Measurements from ENCODE around the gene WASHC2A. TPM values are rescaled to one million over a fixed set of nuclear protein-coding genes. Genes with fewer than 3 reads are reported as not detected.
"Not testable (repeated sequence)": the region's sequence is repeated elsewhere in the genome, so short reads cannot be mapped to it uniquely, and the experiment has no call there.

WASHC2A gene
- total and polyA plus RNA-seq, 2 donors (not counting 1 experiment from before 2014, with no cell fraction given), result 21.2 to 66.5 TPM

DNA sequence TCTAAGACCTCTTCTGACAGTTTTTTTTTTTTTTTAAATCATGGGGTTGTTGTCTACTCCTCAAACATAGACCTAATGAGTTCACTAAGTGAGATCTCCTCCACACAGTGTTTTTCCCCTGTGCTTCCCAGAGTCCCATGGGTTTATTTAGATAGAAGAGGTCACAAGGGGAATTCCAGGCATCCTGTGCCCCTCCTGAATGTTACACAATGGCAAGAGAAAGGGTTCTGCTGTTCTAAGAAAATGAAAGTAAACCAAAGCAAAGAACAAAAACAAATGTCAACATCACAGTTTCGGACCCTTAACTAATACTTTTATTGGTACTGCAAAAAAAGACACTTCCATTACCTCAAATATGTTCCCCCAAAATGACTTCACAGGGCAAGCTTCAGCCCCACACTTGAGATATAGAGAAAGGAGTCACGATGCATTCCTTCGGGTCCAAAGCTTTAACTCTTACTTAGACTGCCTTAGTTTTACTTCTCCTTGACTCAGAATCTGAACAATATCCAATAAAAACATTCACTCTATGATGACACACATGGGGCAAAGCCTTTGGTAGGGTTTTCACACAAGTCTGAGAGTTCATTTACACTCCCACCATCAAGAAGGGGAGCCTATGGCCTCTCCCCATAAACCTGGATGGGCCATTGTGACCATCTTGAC is 15.6 kb upstream of the WASHC2A start:
- H3K4me1 Mint-ChIP-seq; CTCF ChIA-PET; DNase-seq; H3K79me2 ChIP-seq (ENCODE audit: control insufficient read depth, insufficient read depth, low read length); H3K27ac Mint-ChIP-seq; H3K9me3 ChIP-seq (ENCODE audit: control extremely low read depth in 1 of 3, control insufficient read depth in 2 of 3, insufficient read depth in 1 of 3, low read length in 2 of 3); H3K9me3 Mint-ChIP-seq (ENCODE audit: insufficient read depth); H3K4me2 ChIP-seq (replicated peaks; ENCODE audit: low read depth, low read length, poor library complexity, severe bottlenecking); H3K36me3 ChIP-seq (replicated peaks in 1 of 2; ENCODE audit: control extremely low read depth in 1 of 2, control insufficient read depth in 1 of 2, extremely low read depth in 1 of 2, insufficient read depth in 2 of 2, low read length in 1 of 2); H3K4me1 ChIP-seq (ENCODE audit: control insufficient read depth in 2 of 2, insufficient read depth in 2 of 2, low read length in 2 of 2); H3K9ac ChIP-seq (ENCODE audit: low read length); H2AFZ ChIP-seq (ENCODE audit: insufficient read depth, low read depth, low read length, poor library complexity, severe bottlenecking); H3K4me3 Mint-ChIP-seq; POLR2A ChIA-PET; H3K4me3 ChIP-seq (ENCODE audit: control extremely low read depth in 1 of 5, extremely low read depth in 1 of 5, insufficient read depth in 1 of 5, low read depth in 2 of 5, low read length in 4 of 5); H3K27ac ChIP-seq (ENCODE audit: low read length in 2 of 2); H3K27me3 Mint-ChIP-seq; H3K27me3 ChIP-seq (replicated peaks in 1 of 4; ENCODE audit: control extremely low read depth in 1 of 4, control insufficient read depth in 3 of 4, insufficient read depth in 4 of 4, low read length in 3 of 4); intact Hi-C loops (cut with micrococcal nuclease); H4K20me1 ChIP-seq (ENCODE audit: control insufficient read depth, insufficient read depth, low read length, poor library complexity, severe bottlenecking); ATAC-seq (ENCODE audit: low read depth): not testable (repeated sequence)
- WGBS (ENCODE audit: insufficient coverage), result 100% methylated on average over 2 of the region's 3 CpGs

DNA sequence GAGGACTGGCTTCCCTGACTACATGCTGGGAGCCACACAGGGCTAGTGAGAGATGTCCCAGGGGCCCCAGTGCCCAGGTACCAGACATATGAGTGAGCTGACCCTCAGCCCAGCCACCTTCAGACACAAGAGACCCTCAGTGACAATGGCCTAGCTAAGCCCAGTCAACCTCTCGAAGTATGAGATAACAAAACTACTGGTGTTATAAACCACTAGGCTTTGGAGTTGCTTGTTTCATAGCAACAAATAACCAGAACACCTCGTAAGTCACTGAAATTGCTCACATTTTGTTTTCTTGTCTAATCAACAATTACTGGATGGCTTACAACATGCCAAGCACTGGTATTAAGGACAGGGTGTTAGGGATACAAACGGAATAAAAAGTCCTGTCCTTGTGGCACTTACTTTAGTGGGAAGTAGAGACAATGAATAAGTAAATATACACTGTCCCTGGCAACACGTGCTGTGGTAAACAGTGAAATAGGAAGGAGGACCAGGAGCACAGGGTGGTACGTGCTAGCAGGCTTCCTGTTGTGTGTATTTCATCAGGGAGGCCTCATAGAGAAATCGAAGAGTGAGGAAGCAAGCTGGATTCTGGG is 14.9 kb upstream of the WASHC2A start:
- intact Hi-C loops (cut with micrococcal nuclease); H3K27me3 Mint-ChIP-seq; H3K27me3 ChIP-seq (replicated peaks in 1 of 4; ENCODE audit: control extremely low read depth in 1 of 4, control insufficient read depth in 3 of 4, insufficient read depth in 4 of 4, low read length in 3 of 4); CTCF ChIA-PET; H3K27ac ChIP-seq (ENCODE audit: low read length in 2 of 2); H3K27ac Mint-ChIP-seq; H2AFZ ChIP-seq (ENCODE audit: insufficient read depth, low read depth, low read length, poor library complexity, severe bottlenecking); H3K4me1 Mint-ChIP-seq; H3K79me2 ChIP-seq (ENCODE audit: control insufficient read depth, insufficient read depth, low read length); H3K9ac ChIP-seq (ENCODE audit: low read length); H3K9me3 Mint-ChIP-seq (ENCODE audit: insufficient read depth); H4K20me1 ChIP-seq (ENCODE audit: control insufficient read depth, insufficient read depth, low read length, poor library complexity, severe bottlenecking); DNase-seq; H3K36me3 ChIP-seq (replicated peaks in 1 of 2; ENCODE audit: control extremely low read depth in 1 of 2, control insufficient read depth in 1 of 2, extremely low read depth in 1 of 2, insufficient read depth in 2 of 2, low read length in 1 of 2); ATAC-seq (ENCODE audit: low read depth); H3K4me2 ChIP-seq (replicated peaks; ENCODE audit: low read depth, low read length, poor library complexity, severe bottlenecking); H3K4me3 ChIP-seq (ENCODE audit: control extremely low read depth in 1 of 5, extremely low read depth in 1 of 5, insufficient read depth in 1 of 5, low read depth in 2 of 5, low read length in 4 of 5); POLR2A ChIA-PET; H3K4me3 Mint-ChIP-seq; H3K4me1 ChIP-seq (ENCODE audit: control insufficient read depth in 2 of 2, insufficient read depth in 2 of 2, low read length in 2 of 2); H3K9me3 ChIP-seq (ENCODE audit: control extremely low read depth in 1 of 3, control insufficient read depth in 2 of 3, insufficient read depth in 1 of 3, low read length in 2 of 3): not testable (repeated sequence)
- WGBS (ENCODE audit: insufficient coverage), result 94% methylated on average over 2 of the region's 6 CpGs

DNA sequence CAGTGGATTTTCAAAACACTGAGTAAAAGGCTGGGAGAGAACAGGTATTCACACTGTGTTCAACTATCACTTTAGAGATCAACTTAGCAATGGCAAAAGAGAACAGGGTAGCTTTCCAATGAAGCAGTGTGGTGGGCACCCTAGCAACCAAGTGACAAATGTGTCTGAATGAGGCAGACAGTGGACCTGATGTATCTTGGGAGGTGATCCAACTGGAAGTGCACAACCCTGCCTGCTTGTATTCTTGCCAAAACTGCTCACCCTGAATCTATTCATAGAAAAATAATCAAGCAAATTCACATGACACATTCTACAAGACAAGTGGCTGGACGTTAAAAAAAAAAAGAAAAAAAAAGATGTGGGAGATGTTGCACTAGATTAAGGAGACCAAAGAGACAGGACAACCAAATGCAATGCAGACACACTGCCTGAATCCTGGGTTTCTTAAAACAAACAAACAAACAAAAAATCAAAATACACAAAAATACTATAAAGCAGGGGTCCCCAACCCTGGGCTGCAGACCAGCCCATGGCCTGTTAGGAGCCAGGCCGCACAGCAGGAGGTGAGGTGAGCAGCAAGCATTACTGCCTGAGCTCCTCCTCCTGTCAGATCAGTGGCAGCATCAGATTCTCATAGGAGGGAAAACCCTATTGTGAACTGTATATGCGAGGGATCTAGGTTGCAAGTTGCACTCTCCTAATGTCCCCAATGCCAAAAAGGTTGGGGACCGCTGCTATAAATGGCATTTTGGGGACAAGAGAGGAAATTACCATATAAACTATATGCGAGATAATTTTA is 12.1 kb upstream of the WASHC2A start:
- DNase-seq; H3K27ac ChIP-seq (ENCODE audit: low read length in 2 of 2); POLR2A ChIA-PET; H3K79me2 ChIP-seq (ENCODE audit: control insufficient read depth, insufficient read depth, low read length); H3K4me2 ChIP-seq (replicated peaks; ENCODE audit: low read depth, low read length, poor library complexity, severe bottlenecking); intact Hi-C loops (cut with micrococcal nuclease); H2AFZ ChIP-seq (ENCODE audit: insufficient read depth, low read depth, low read length, poor library complexity, severe bottlenecking); H3K36me3 ChIP-seq (replicated peaks in 1 of 2; ENCODE audit: control extremely low read depth in 1 of 2, control insufficient read depth in 1 of 2, extremely low read depth in 1 of 2, insufficient read depth in 2 of 2, low read length in 1 of 2); H3K9me3 ChIP-seq (ENCODE audit: control extremely low read depth in 1 of 3, control insufficient read depth in 2 of 3, insufficient read depth in 1 of 3, low read length in 2 of 3); H3K9me3 Mint-ChIP-seq (ENCODE audit: insufficient read depth); H3K4me3 ChIP-seq (ENCODE audit: control extremely low read depth in 1 of 5, extremely low read depth in 1 of 5, insufficient read depth in 1 of 5, low read depth in 2 of 5, low read length in 4 of 5); H3K27ac Mint-ChIP-seq; H3K4me3 Mint-ChIP-seq; H3K27me3 Mint-ChIP-seq; H4K20me1 ChIP-seq (ENCODE audit: control insufficient read depth, insufficient read depth, low read length, poor library complexity, severe bottlenecking); H3K4me1 Mint-ChIP-seq; H3K4me1 ChIP-seq (ENCODE audit: control insufficient read depth in 2 of 2, insufficient read depth in 2 of 2, low read length in 2 of 2); H3K9ac ChIP-seq (ENCODE audit: low read length); H3K27me3 ChIP-seq (replicated peaks in 1 of 4; ENCODE audit: control extremely low read depth in 1 of 4, control insufficient read depth in 3 of 4, insufficient read depth in 4 of 4, low read length in 3 of 4); CTCF ChIA-PET; ATAC-seq (ENCODE audit: low read depth): not testable (repeated sequence)
- WGBS (ENCODE audit: insufficient coverage), result no CpG with 5 or more reads among the region's 5 CpGs

DNA sequence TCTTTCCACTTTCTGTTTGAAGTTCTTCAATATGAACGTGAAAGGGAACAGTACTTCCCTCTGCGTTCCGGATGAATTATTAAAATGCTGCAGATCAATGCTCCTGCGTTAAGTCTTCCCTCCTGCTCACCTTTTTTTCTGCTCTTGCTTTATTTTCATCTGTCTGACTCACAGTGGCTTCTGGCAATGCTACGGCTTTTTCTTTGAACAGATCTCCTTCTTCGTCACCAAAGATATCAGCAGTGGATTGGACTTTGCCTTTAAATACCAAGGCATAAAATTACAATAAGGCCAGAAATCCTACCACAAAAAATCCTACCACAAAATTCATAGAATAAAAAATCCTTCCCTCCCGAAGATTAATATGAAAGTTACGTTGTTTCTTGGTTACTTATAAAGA is 11.1 kb upstream of the WASHC2A start:
- POLR2A ChIA-PET; H3K4me3 ChIP-seq (ENCODE audit: control extremely low read depth in 1 of 5, extremely low read depth in 1 of 5, insufficient read depth in 1 of 5, low read depth in 2 of 5, low read length in 4 of 5); H4K20me1 ChIP-seq (ENCODE audit: control insufficient read depth, insufficient read depth, low read length, poor library complexity, severe bottlenecking); H3K4me2 ChIP-seq (replicated peaks; ENCODE audit: low read depth, low read length, poor library complexity, severe bottlenecking); intact Hi-C loops (cut with micrococcal nuclease); H3K4me3 Mint-ChIP-seq; H3K4me1 ChIP-seq (ENCODE audit: control insufficient read depth in 2 of 2, insufficient read depth in 2 of 2, low read length in 2 of 2); CTCF ChIA-PET; H3K27ac ChIP-seq (ENCODE audit: low read length in 2 of 2); H3K79me2 ChIP-seq (ENCODE audit: control insufficient read depth, insufficient read depth, low read length); H3K9ac ChIP-seq (ENCODE audit: low read length); H2AFZ ChIP-seq (ENCODE audit: insufficient read depth, low read depth, low read length, poor library complexity, severe bottlenecking); H3K9me3 Mint-ChIP-seq (ENCODE audit: insufficient read depth); H3K27me3 Mint-ChIP-seq; DNase-seq; H3K36me3 ChIP-seq (replicated peaks in 1 of 2; ENCODE audit: control extremely low read depth in 1 of 2, control insufficient read depth in 1 of 2, extremely low read depth in 1 of 2, insufficient read depth in 2 of 2, low read length in 1 of 2); H3K27ac Mint-ChIP-seq; H3K4me1 Mint-ChIP-seq; H3K9me3 ChIP-seq (ENCODE audit: control extremely low read depth in 1 of 3, control insufficient read depth in 2 of 3, insufficient read depth in 1 of 3, low read length in 2 of 3); ATAC-seq (ENCODE audit: low read depth); H3K27me3 ChIP-seq (replicated peaks in 1 of 4; ENCODE audit: control extremely low read depth in 1 of 4, control insufficient read depth in 3 of 4, insufficient read depth in 4 of 4, low read length in 3 of 4): not testable (repeated sequence)
- WGBS (ENCODE audit: insufficient coverage), result 94% methylated on average over 3 of the region's 8 CpGs

Measured in B cell (primary cell).